AG09319 (cell line): ENCODE results near the gene ASPN.

ENCODE experiments used
- DNase-seq: peaks from one replicate; pipeline ENCODE4 v3.0.0-alpha.2; 2010; ENCODE audit warnings: low read depth; ENCODE audit errors: extremely low read depth
- TF ChIP-seq, protein P1 (sequence below): IDR thresholded peaks from 2 replicates; pipeline ENCODE4 v1.5.1; 2011; ENCODE audit warnings: low read depth, mild to moderate bottlenecking, inconsistent platforms, low read length, moderate library complexity

The ASPN gene

DNA sequence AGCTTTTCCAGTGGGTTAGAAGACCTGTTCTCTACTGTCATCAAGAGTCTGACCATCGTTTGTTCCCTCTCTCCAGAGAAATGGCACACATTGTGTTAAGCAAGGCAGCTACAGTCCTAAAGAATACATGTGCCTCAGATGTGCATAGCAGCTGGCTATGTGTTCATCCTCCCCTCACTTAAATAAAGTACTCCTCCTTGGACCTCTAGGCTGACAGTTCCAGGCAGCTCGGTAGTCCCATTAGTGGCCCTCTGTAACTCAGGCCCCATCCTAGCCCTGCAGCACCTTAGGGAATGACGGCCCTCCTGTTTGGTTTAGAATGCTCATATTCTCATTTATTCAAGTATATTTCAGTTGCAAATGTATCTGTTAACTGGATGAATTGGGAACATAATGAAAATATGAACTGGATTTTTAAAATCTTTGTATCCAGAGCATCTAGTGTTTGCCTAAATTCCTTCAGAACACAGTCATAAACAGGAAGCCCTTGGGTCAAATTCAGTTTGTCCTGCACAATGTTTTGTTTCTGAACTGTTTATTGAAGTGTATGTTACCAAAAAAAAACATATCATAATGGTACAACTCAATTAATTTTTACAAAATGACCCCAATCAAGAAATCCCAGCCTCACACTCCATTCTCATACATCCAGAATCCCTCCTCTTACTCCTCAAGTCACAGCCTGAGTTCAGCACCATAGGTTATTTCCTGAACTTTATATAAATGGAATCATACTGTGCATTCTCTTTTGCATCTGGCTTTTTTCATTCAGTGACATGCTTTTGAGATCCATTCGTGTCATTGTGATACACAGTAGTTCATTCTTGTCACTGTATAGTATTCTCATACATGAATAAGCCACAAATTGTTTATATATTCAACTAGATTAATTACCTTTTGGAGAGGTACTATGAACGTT, 1.6 kb upstream of the ASPN start:
- DNase-seq = no peak
- TF ChIP-seq, protein P1, sequence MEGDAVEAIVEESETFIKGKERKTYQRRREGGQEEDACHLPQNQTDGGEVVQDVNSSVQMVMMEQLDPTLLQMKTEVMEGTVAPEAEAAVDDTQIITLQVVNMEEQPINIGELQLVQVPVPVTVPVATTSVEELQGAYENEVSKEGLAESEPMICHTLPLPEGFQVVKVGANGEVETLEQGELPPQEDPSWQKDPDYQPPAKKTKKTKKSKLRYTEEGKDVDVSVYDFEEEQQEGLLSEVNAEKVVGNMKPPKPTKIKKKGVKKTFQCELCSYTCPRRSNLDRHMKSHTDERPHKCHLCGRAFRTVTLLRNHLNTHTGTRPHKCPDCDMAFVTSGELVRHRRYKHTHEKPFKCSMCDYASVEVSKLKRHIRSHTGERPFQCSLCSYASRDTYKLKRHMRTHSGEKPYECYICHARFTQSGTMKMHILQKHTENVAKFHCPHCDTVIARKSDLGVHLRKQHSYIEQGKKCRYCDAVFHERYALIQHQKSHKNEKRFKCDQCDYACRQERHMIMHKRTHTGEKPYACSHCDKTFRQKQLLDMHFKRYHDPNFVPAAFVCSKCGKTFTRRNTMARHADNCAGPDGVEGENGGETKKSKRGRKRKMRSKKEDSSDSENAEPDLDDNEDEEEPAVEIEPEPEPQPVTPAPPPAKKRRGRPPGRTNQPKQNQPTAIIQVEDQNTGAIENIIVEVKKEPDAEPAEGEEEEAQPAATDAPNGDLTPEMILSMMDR = no peak

DNA sequence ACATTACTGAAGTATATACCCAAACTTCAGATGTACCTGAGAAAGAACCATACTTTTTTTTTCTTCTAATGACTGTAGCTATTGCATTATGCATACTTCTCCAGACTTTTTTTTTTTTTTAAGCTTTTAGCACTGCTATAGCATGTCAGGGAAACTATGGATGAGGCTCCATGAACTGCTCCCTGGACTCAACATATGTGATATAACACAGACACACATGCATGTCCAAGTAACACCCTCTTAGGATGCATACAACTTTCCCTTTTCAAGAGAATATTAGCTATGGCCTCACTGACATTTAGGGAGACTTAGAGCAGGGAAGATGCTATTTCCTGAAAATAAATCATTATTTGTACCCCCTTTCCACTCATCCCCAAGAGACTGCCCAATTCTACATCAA, 499 bp upstream of the ASPN start:
- TF ChIP-seq, protein P1 = no peak
- DNase-seq = no peak

DNA sequence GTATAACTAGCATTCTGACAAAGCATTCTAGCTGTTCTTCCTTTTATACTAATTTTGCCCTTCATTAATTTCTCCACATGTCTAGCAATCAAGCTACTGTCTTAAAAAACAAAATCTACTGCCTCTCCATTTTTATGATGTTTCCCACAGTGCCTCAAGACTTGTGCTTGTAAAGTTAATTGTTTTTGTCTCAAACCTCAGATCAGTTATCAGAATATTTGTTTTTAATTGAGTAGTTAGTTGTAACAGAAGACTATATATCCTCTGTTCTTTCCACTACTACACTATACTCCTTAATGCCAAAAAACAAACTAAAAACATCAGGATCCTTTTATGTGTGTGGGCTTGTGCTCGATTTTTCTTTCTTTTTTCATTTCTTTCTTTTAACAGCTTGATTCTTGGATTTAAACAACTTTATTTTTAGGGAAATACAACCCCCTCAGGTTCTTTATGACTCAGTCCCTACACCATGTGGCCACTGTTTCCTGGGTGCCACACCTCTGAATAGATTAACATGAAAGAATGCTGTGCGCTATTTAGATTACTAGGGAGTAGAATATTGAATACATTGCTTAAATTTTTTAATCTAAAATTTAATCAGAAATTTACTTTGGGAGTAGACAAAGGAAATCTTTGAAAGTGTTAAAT, 1.2 kb downstream of the ASPN start:
- DNase-seq = no peak
- TF ChIP-seq, protein P1 = no peak

DNA sequence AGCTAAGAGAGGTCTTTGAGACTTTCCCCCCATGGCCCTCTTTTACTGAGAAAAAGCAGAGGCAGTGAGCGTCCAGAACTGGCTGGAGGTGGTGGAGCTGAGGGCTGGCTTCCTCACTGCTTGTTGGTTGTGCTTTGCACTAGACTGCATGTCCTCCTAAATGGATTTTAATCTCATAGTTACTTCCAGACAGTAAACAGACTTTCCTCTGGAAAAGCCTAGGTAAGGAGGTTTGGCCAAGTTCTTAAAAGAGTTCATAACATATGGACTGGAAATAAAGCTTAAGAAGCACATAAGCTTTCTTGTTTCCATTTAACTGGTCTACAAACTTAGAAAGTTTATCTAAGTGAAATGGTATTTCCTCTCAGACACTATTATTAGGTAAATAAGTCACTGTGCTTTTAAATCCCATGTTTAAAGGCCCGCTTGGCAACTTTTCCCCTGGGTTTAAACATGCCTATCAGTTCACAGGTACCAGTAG, 2.0 kb downstream of the ASPN start:
- DNase-seq = no peak
- TF ChIP-seq, protein P1 = no peak

DNA sequence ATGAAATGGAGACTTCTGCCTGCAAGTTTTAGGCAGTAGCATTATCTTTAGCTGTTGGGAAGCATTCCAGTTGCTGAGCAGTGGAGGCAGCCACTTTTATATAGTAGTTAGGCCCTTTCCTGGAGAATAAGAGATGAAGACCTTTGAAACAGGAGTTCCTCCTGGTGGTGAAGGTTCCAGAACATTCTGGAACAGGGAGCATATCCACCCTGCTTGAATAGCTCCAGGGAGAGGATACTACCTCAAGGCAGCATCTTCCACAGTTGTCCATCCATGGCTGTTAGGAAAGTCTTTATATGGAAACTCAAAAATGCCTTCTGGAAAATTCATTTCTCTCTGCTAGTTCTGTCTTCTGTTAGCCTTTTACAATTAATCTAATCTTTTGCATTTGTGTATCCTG, 3.0 kb downstream of the ASPN start:
- TF ChIP-seq, protein P1 = no peak
- no peak for DNase-seq

DNA sequence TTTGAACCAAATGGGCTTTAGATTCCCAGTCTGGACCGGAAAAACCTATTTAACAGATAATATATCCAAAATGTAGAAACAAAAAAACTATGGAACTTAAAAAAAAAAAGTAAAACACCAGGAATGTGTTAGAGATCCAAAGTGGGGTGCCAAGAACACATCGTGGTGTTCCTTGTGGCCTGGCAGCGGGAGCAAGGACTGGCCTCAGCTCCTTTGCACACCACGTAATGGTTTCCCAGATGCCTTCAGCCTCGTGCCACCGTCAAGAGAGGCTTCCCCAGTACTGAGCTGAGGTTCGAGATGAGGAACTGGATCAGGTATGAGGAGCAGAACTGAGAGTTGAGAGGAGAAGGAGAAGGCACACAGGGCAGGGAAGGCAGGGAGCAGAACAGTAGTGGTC, 3.5 kb downstream of the ASPN start:
- TF ChIP-seq, protein P1 = no peak

DNA sequence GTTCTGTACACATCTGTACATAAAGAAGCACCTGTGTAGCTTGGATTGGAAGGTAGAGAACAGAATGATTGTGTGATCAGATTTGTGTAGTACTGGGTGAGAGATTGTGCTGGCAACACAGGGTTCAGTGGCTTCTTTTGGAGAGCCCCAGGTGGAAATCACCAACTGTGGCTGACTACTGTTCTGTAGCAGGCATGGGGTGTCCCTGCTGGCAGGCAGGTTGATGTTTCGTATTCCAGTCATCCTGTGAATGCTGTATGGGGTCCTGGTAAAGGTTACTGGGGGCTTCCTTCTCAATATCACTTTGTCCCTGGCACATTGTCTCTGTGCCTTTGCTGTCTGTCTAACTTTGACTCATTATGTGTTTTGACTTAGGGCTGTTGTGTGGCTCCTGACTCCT, 5.3 kb downstream of the ASPN start:
- no peak for DNase-seq
- TF ChIP-seq, protein P1 = no peak

More for the DNA sequence above, 3.5 kb downstream of the ASPN start:
- no peak for DNase-seq
